Measurements from ENCODE around the gene DMRTA2. TPM values are rescaled to one million over a fixed set of nuclear protein-coding genes. Genes with fewer than 3 reads are reported as not detected.

The DMRTA2 gene
- total and polyA plus RNA-seq, 2 donors (not counting 3 experiments of a cell fraction or from before 2014, with no cell fraction given): not detected

DNA sequence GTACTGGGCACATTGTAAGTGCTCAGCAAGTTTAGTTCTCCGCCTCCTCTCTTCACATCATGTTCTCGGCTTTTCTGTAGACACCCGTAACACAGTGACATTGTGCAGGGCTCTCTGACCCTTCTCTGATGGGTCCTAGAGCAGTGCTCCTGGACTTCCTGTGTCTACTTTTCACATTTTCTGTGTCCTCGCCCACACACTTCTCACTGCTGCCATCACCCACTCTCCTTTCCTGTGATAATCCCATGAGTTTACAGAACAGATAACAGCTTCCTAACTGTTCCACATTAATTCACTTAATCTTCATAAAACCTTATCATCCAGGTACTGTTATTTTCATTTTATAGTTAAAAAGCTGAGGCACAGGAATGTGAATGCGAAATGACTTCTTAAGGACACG, 13.2 kb upstream of the DMRTA2 start:
- no peaks in the 10 kb centered on the region for H3K79me2 ChIP-seq (ENCODE audit: control insufficient read depth, insufficient read depth, low read length)
- dilution Hi-C loops (cut with MboI; ENCODE audit: extremely low pct_ligation_motif_present, low sequenced_read_pairs): no loop called here
- no peak overlapping the region for H3K4me3 ChIP-seq (replicated peaks in 1 of 3; ENCODE audit: insufficient read depth in 1 of 3, low read depth in 1 of 3, low read length in 3 of 3)
- no peak overlapping the region for H2AFZ ChIP-seq (ENCODE audit: low read depth, low read length)
- BruUV-seq (replicated peaks): no TSS peak
- no peaks in the 10 kb centered on the region for H3K9me1 ChIP-seq (replicated peaks; ENCODE audit: control insufficient read depth, extremely low read depth, insufficient read depth, low read length)
- H3K9ac ChIP-seq (replicated peaks; ENCODE audit: extremely low read depth, insufficient read depth, low read length): no peak overlapping the region
- H3K27me3 ChIP-seq (ENCODE audit: control insufficient read depth in 2 of 2, insufficient read depth in 2 of 2, low read length in 2 of 2): peaks cover 15 to 16% of the 10 kb centered on the region in 2 experiments
- H3K36me3 ChIP-seq (ENCODE audit: control insufficient read depth in 2 of 2, extremely low read depth in 1 of 2, insufficient read depth in 2 of 2, low read length in 2 of 2): no peaks in the 10 kb centered on the region
- H3K9me3 ChIP-seq (replicated peaks; ENCODE audit: control insufficient read depth, insufficient read depth, low read length): no peaks in the 10 kb centered on the region
- CTCF ChIA-PET: no interaction called here
- intact Hi-C loops (cut with micrococcal nuclease): no loop called here
- DNase-seq (ENCODE audit: low read depth, low spot score): no peak
- H3K27ac ChIP-seq (ENCODE audit: insufficient read depth, low read depth, low read length): no peak overlapping the region
- TF ChIP-seq, protein P1, sequence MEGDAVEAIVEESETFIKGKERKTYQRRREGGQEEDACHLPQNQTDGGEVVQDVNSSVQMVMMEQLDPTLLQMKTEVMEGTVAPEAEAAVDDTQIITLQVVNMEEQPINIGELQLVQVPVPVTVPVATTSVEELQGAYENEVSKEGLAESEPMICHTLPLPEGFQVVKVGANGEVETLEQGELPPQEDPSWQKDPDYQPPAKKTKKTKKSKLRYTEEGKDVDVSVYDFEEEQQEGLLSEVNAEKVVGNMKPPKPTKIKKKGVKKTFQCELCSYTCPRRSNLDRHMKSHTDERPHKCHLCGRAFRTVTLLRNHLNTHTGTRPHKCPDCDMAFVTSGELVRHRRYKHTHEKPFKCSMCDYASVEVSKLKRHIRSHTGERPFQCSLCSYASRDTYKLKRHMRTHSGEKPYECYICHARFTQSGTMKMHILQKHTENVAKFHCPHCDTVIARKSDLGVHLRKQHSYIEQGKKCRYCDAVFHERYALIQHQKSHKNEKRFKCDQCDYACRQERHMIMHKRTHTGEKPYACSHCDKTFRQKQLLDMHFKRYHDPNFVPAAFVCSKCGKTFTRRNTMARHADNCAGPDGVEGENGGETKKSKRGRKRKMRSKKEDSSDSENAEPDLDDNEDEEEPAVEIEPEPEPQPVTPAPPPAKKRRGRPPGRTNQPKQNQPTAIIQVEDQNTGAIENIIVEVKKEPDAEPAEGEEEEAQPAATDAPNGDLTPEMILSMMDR (IDR thresholded peaks at IDR 0.05; ENCODE audit: extremely low read depth in 1 of 2, insufficient read depth in 1 of 2, low read depth in 1 of 2, low read length in 2 of 2): no peak
- no peaks in the 10 kb centered on the region for H3K4me1 ChIP-seq (ENCODE audit: control insufficient read depth, extremely low read depth, insufficient read depth, low read length)
- H4K20me1 ChIP-seq (replicated peaks; ENCODE audit: control insufficient read depth, extremely low read depth, insufficient read depth, low read length): no peaks in the 10 kb centered on the region
- H3K4me2 ChIP-seq (ENCODE audit: insufficient read depth, low read length): no peak overlapping the region
- no peak for FAIRE-seq
- POLR2A ChIA-PET: no interaction called here

DNA sequence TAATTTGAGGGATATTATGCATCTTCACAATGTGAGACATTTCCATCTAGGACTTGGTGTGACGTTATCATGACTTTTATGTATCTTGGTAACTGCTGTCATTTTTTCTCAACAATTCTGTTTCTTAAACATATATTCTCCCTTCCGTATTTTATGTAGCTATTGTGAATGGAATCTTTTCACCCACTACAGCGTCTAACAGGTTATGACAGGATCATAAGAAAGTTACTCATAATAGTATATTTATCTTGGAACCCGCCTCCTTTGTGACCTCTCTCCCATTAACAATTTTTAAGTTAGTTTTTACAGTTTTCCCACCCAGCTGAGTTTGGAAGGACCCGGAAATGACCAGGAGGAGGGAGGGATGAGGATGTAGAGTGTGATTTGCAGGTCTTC, 6.8 kb upstream of the DMRTA2 start:
- Histone ChIP-seq H4K20me1 (replicated peaks; ENCODE audit: control insufficient read depth, extremely low read depth, insufficient read depth, low read length) (no peaks in the 10 kb centered on the region), H3K27me3 (ENCODE audit: control insufficient read depth in 2 of 2, insufficient read depth in 2 of 2, low read length in 2 of 2) (peaks cover 72 to 80% of the 10 kb centered on the region in 2 experiments), H3K9me3 (replicated peaks; ENCODE audit: control insufficient read depth, insufficient read depth, low read length) (no peaks in the 10 kb centered on the region), H3K36me3 (ENCODE audit: control insufficient read depth in 2 of 2, extremely low read depth in 1 of 2, insufficient read depth in 2 of 2, low read length in 2 of 2) (no peaks in the 10 kb centered on the region), H3K9ac (replicated peaks; ENCODE audit: extremely low read depth, insufficient read depth, low read length) (no peak overlapping the region), H3K4me3 (replicated peaks in 1 of 3; ENCODE audit: insufficient read depth in 1 of 3, low read depth in 1 of 3, low read length in 3 of 3) (no peak overlapping the region), H3K79me2 (ENCODE audit: control insufficient read depth, insufficient read depth, low read length) (no peaks in the 10 kb centered on the region), H3K4me1 (ENCODE audit: control insufficient read depth, extremely low read depth, insufficient read depth, low read length) (no peaks in the 10 kb centered on the region), H3K4me2 (ENCODE audit: insufficient read depth, low read length) (no peak overlapping the region), H2AFZ (ENCODE audit: low read depth, low read length) (no peak overlapping the region), H3K27ac (ENCODE audit: insufficient read depth, low read depth, low read length) (no peak overlapping the region), H3K9me1 (replicated peaks; ENCODE audit: control insufficient read depth, extremely low read depth, insufficient read depth, low read length) (no peaks in the 10 kb centered on the region)
- POLR2A ChIA-PET: no interaction called here
- no peak for TF ChIP-seq GATA2 (IDR thresholded peaks at IDR 0.05; ENCODE audit: insufficient read depth, insufficient read length, low read depth, low read length)
- TF ChIP-seq, protein P1 (IDR thresholded peaks at IDR 0.05; ENCODE audit: extremely low read depth in 1 of 2, insufficient read depth in 1 of 2, low read depth in 1 of 2, low read length in 2 of 2): no peak
- TF ChIP-seq JUN (IDR thresholded peaks at IDR 0.05; ENCODE audit: borderline replicate concordance, insufficient read depth, insufficient read length, low read depth): no peak
- no peak for TF ChIP-seq MYC (IDR thresholded peaks at IDR 0.05; ENCODE audit: low read depth, low read length)
- intact Hi-C loops (cut with micrococcal nuclease): no loop called here
- dilution Hi-C loops (cut with MboI; ENCODE audit: extremely low pct_ligation_motif_present, low sequenced_read_pairs): no loop called here
- peak; percentile 47 for FAIRE-seq
- BruUV-seq (replicated peaks): no TSS peak
- CTCF ChIA-PET: interaction anchor here (1.5 to 1.9 kb wide), 2 partner anchors 175 to 275 kb away, joined by 3 to 7 read pairs; no protein-coding TSS in a partner anchor
- DNase-seq (ENCODE audit: low read depth, low spot score): no peak

Measured in endothelial cell of umbilical vein (primary cell).